SK-N-SH treated with all-trans-retinoic acid at 6 μM for 48 hours (cell line): Measurements from ENCODE around the gene BACH1.

Source experiments
- ATAC-seq: fragments of 200-7000 bp; cut with Tn5 transposase; 3 replicates; pipeline ENCODE4 v1.9.1; 2020; ENCODE audit warnings: mild to moderate bottlenecking, moderate library complexity
- ARNTL ChIP-seq: fragments of 450-650 bp; formaldehyde crosslinking; IDR thresholded peaks from 2 replicates; pipeline ENCODE4 v1.5.0; 2020; ENCODE audit warnings: low read depth, mild to moderate bottlenecking, moderate library complexity, borderline replicate concordance
- BACH2 ChIP-seq: fragments of 250-450 bp; sonication (Bioruptor Pico); IDR thresholded peaks from 2 replicates; pipeline ENCODE4 v1.9.0; 2021; ENCODE audit warnings: mild to moderate bottlenecking, borderline replicate concordance
- CREB5 ChIP-seq: fragments of 250-450 bp; sonication (Bioruptor Pico); IDR thresholded peaks from 2 replicates; pipeline ENCODE4 v1.5.1; 2020; ENCODE audit warnings: low read depth, mild to moderate bottlenecking, moderate library complexity
- CSDC2 ChIP-seq: fragments of 250-450 bp; sonication (Bioruptor Pico); IDR thresholded peaks from 2 replicates; pipeline ENCODE4 v1.5.0; 2020; ENCODE audit warnings: mild to moderate bottlenecking, moderate library complexity
- CSRNP3 ChIP-seq: fragments of 250-450 bp; sonication (Bioruptor Pico); IDR thresholded peaks from 2 replicates; pipeline ENCODE4 v1.5.1; 2021; ENCODE audit warnings: mild to moderate bottlenecking, moderate library complexity
- ESRRG ChIP-seq: fragments of 250-450 bp; sonication (Bioruptor Pico); IDR thresholded peaks from 2 replicates; pipeline ENCODE4 v1.6.1; 2021; ENCODE audit warnings: mild to moderate bottlenecking
- GLIS3 ChIP-seq: fragments of 250-450 bp; sonication (Bioruptor Pico); IDR thresholded peaks from 2 replicates; pipeline ENCODE4 v1.5.0; 2020; ENCODE audit warnings: mild to moderate bottlenecking, moderate library complexity
- ISL1 ChIP-seq: fragments of 250-450 bp; sonication (Bioruptor Pico); IDR thresholded peaks from 2 replicates; pipeline ENCODE4 v2.1.2; 2022; ENCODE audit warnings: mild to moderate bottlenecking, moderate library complexity
- OSR1 ChIP-seq: fragments of 250-450 bp; sonication (Bioruptor Pico); IDR thresholded peaks from 2 replicates; pipeline ENCODE4 v1.8.0; 2022; ENCODE audit warnings: moderate library complexity, mild to moderate bottlenecking, inconsistent platforms
- PATZ1 ChIP-seq: fragments of 250-450 bp; sonication (Bioruptor Pico); IDR thresholded peaks from 2 replicates; pipeline ENCODE4 v1.8.0; 2020; ENCODE audit warnings: mild to moderate bottlenecking, moderate library complexity, borderline replicate concordance
- POU6F1 ChIP-seq: fragments of 250-450 bp; sonication (Bioruptor Pico); IDR thresholded peaks from 2 replicates; pipeline ENCODE4 v1.8.0; 2021; ENCODE audit warnings: low read depth, mild to moderate bottlenecking, moderate library complexity, borderline replicate concordance
- PPARA ChIP-seq: fragments of 250-450 bp; sonication (Bioruptor Pico); IDR thresholded peaks from 2 replicates; pipeline ENCODE4 v1.5.0; 2020; ENCODE audit warnings: mild to moderate bottlenecking, borderline replicate concordance
- RARB ChIP-seq: fragments of 250-450 bp; sonication (Bioruptor Pico); IDR thresholded peaks from 2 replicates; pipeline ENCODE4 v1.8.0; 2021; ENCODE audit warnings: mild to moderate bottlenecking, moderate library complexity
- SNAI2 ChIP-seq: fragments of 250-450 bp; sonication (Bioruptor Pico); IDR thresholded peaks from 2 replicates; pipeline ENCODE4 v1.5.0; 2020; ENCODE audit warnings: mild to moderate bottlenecking, moderate library complexity
- TCF4 ChIP-seq: fragments of 250-450 bp; sonication (Bioruptor Pico); IDR thresholded peaks from 2 replicates; pipeline ENCODE4 v1.8.0; 2021; ENCODE audit warnings: mild to moderate bottlenecking, moderate library complexity, borderline replicate concordance
- TOX ChIP-seq: fragments of 250-450 bp; sonication (Bioruptor Pico); IDR thresholded peaks from 2 replicates; pipeline ENCODE4 v1.8.0; 2021; ENCODE audit warnings: mild to moderate bottlenecking, moderate library complexity, borderline replicate concordance
- TSHZ2 ChIP-seq: fragments of 250-450 bp; sonication (Bioruptor Pico); IDR thresholded peaks from 2 replicates; pipeline ENCODE4 v1.5.0; 2020; ENCODE audit warnings: mild to moderate bottlenecking, moderate library complexity
- ZC3H10 ChIP-seq: fragments of 250-450 bp; sonication (Bioruptor Pico); IDR thresholded peaks from 2 replicates; pipeline ENCODE4 v1.5.1; 2021; ENCODE audit warnings: mild to moderate bottlenecking, moderate library complexity
- ZFP3 ChIP-seq: fragments of 250-450 bp; sonication (Bioruptor Pico); IDR thresholded peaks from 2 replicates; pipeline ENCODE4 v1.5.0; 2020; ENCODE audit warnings: mild to moderate bottlenecking, moderate library complexity
- ZFP30 ChIP-seq: fragments of 450-650 bp; formaldehyde crosslinking; IDR thresholded peaks from 2 replicates; pipeline ENCODE4 v1.5.0; 2022; ENCODE audit warnings: mild to moderate bottlenecking, moderate library complexity
- ZNF565 ChIP-seq: fragments of 450-650 bp; formaldehyde crosslinking; conservative IDR thresholded peaks from 2 replicates; pipeline ENCODE4 v1.5.0; 2020; ENCODE audit warnings: low read depth, mild to moderate bottlenecking, moderate library complexity
- ZNF70 ChIP-seq: fragments of 450-650 bp; formaldehyde crosslinking; IDR thresholded peaks from 2 replicates; pipeline ENCODE4 v1.5.0; 2020; ENCODE audit warnings: mild to moderate bottlenecking, moderate library complexity
- ZNF8 ChIP-seq: fragments of 450-650 bp; formaldehyde crosslinking; IDR thresholded peaks from 2 replicates; pipeline ENCODE4 v1.5.0; 2020; ENCODE audit warnings: mild to moderate bottlenecking, moderate library complexity

BACH1 gene

GRCh38 chr21:29371464-29371863 lies 72.7 kb downstream of the BACH1 start:
- no peak for ATAC-seq
- TF ChIP-seq PPARA (CRISPR knock-in tag) = no peak
- TF ChIP-seq CREB5 (CRISPR knock-in tag) = no peak
- TF ChIP-seq ISL1 = no peak
- TF ChIP-seq RARB (CRISPR knock-in tag) = no peak
- no peak for TF ChIP-seq SNAI2 (CRISPR knock-in tag)
- TF ChIP-seq ZNF70 (CRISPR knock-in tag) = no peak
- no peak for TF ChIP-seq BACH2 (CRISPR knock-in tag)
- TF ChIP-seq PATZ1 (CRISPR knock-in tag) = no peak
- TF ChIP-seq ZNF8 = no peak
- no peak for TF ChIP-seq ZNF565 (CRISPR knock-in tag)
- no peak for TF ChIP-seq ESRRG
- no peak for TF ChIP-seq TCF4 (CRISPR knock-in tag)

GRCh38 chr21:29372063-29372802 lies 73.5 kb downstream of the BACH1 start:
- TF ChIP-seq TOX (CRISPR knock-in tag) (no peak), TSHZ2 (no peak), PATZ1 (CRISPR knock-in tag) (no peak), CSRNP3 (CRISPR knock-in tag) (no peak), ISL1 (no peak), CREB5 (CRISPR knock-in tag) (no peak), ZNF565 (CRISPR knock-in tag) (no peak), ZC3H10 (CRISPR knock-in tag) (no peak), ARNTL (CRISPR knock-in tag) (no peak), PPARA (CRISPR knock-in tag) (no peak), POU6F1 (CRISPR knock-in tag) (no peak), SNAI2 (CRISPR knock-in tag) (no peak), GLIS3 (CRISPR knock-in tag) (no peak), RARB (CRISPR knock-in tag) (no peak), ESRRG (no peak), OSR1 (CRISPR knock-in tag) (no peak), CSDC2 (no peak), ZNF8 (no peak), ZFP30 (CRISPR knock-in tag) (no peak), ZFP3 (no peak)
- TF ChIP-seq, all 23 proteins: peak for 0
- peak; percentile 99 for ATAC-seq
